B cell (primary cell): ENCODE data around the gene LDHAL6B. TPM values are rescaled to one million over a fixed set of nuclear protein-coding genes. Genes with fewer than 3 reads are reported as not detected.

Experiments used
- ATAC-seq: fragments of 200-7000 bp; cut with Tn5 transposase; one replicate; pipeline ENCODE4 v1.10.0; 2021; ENCODE audit warnings: low read depth, mild to moderate bottlenecking, moderate number of reproducible peaks, moderate library complexity
- CTCF ChIA-PET: fragments of 350-600 bp; sonication (Branson Sonifier 250); formaldehyde crosslinking; loops from one replicate; lab custom pipeline; 2021; ENCODE audit warnings: antibody characterized with exemption, inconsistent platforms; lab: Charles Lee
- POLR2A ChIA-PET: fragments of 350-600 bp; sonication (Branson Sonifier 250); formaldehyde crosslinking; loops from one replicate; lab custom pipeline; 2021; ENCODE audit warnings: antibody characterized with exemption; lab: Charles Lee
- DNase-seq: peaks from one replicate; pipeline ENCODE4 v3.0.0; 2013
- H2AFZ ChIP-seq: 2 replicates; pipeline ENCODE4 v1.6.1; 2012; ENCODE audit warnings: mild to moderate bottlenecking, low read depth, low read length; ENCODE audit not compliant: insufficient read depth, poor library complexity, severe bottlenecking
- H3K27ac ChIP-seq, 2 donors: 1 replicate in 1 of 2; 2 replicates in 1 of 2; pipeline ENCODE4 v1.5.1; 2012 to 2013; ENCODE audit warnings: low read length in 2 of 2, mild to moderate bottlenecking in 2 of 2, moderate library complexity in 1 of 2
- H3K27me3 ChIP-seq, 4 experiments: fragments of 200-600 bp in 1 of 4; sonication (generic) in 1 of 4; replicated peaks in 1 of 4; 1 replicate in 2 of 4; 2 replicates in 2 of 4; pipeline versions ENCODE4 v1.6.1 to v1.7.0; 2013 to 2016; ENCODE audit warnings: low read length in 3 of 4, mild to moderate bottlenecking in 2 of 4, mixed read lengths in 1 of 4, moderate library complexity in 1 of 4; ENCODE audit not compliant: insufficient read depth in 4 of 4, control insufficient read depth in 3 of 4; ENCODE audit errors: control extremely low read depth in 1 of 4
- H3K36me3 ChIP-seq, 2 experiments: replicated peaks in 1 of 2; 1 replicate in 1 of 2; 2 replicates in 1 of 2; pipeline versions ENCODE4 v1.6.1 to v1.7.1; 2013; ENCODE audit warnings: low read length in 1 of 2; ENCODE audit not compliant: insufficient read depth in 2 of 2, control insufficient read depth in 1 of 2; ENCODE audit errors: control extremely low read depth in 1 of 2, extremely low read depth in 1 of 2
- H3K4me1 ChIP-seq, 2 donors: fragments of 200-600 bp in 1 of 2; sonication (generic) in 1 of 2; 1 replicate in 1 of 2; 2 replicates in 1 of 2; pipeline versions ENCODE4 v1.5.1 to v1.6.1; 2013 to 2017; ENCODE audit warnings: low read length in 2 of 2; ENCODE audit not compliant: control insufficient read depth in 2 of 2, insufficient read depth in 2 of 2
- H3K4me2 ChIP-seq: replicated peaks from 2 replicates; pipeline ENCODE3; 2012; ENCODE audit warnings: mild to moderate bottlenecking, low read depth, low read length; ENCODE audit not compliant: poor library complexity, severe bottlenecking
- H3K4me3 ChIP-seq, 5 experiments: fragments of 200-600 bp in 1 of 5; sonication (generic) in 1 of 5; 1 replicate in 3 of 5; 2 replicates in 2 of 5; pipeline versions ENCODE4 v1.5.1 to v1.7.0; 2011 to 2016; ENCODE audit warnings: low read length in 4 of 5, mild to moderate bottlenecking in 4 of 5, low read depth in 2 of 5, control low read depth in 1 of 5, moderate library complexity in 1 of 5; ENCODE audit not compliant: insufficient read depth in 1 of 5; ENCODE audit errors: control extremely low read depth in 1 of 5, extremely low read depth in 1 of 5
- H3K79me2 ChIP-seq: fragments of 200-600 bp; sonication (generic); one replicate; pipeline ENCODE4 v1.6.0; 2016; ENCODE audit warnings: low read length; ENCODE audit not compliant: control insufficient read depth, insufficient read depth
- H3K9ac ChIP-seq: fragments of 200-600 bp; sonication (generic); 2 replicates; pipeline ENCODE4 v1.6.1; 2017; ENCODE audit warnings: mild to moderate bottlenecking, low read length, moderate library complexity
- H3K9me3 ChIP-seq, 3 donors: one replicate each; pipeline versions ENCODE4 v1.6.1 to v1.7.1; 2013; ENCODE audit warnings: low read length in 2 of 3; ENCODE audit not compliant: control insufficient read depth in 2 of 3, insufficient read depth in 1 of 3; ENCODE audit errors: control extremely low read depth in 1 of 3
- H4K20me1 ChIP-seq: 2 replicates; pipeline ENCODE4 v1.6.0; 2012; ENCODE audit warnings: mild to moderate bottlenecking, low read length; ENCODE audit not compliant: insufficient read depth, control insufficient read depth, poor library complexity, severe bottlenecking
- H3K27ac Mint-ChIP-seq: one replicate; pipeline ENCODE4 v1.8.0; 2021; ENCODE audit warnings: mixed read lengths
- H3K27me3 Mint-ChIP-seq: one replicate; pipeline ENCODE4 v1.8.0; 2021; ENCODE audit warnings: mixed read lengths
- H3K4me1 Mint-ChIP-seq: one replicate; pipeline ENCODE4 v1.8.0; 2021; ENCODE audit warnings: mixed read lengths
- H3K4me3 Mint-ChIP-seq: one replicate; pipeline ENCODE4 v1.8.0; 2021; ENCODE audit warnings: mixed read lengths
- H3K9me3 Mint-ChIP-seq: one replicate; pipeline ENCODE4 v1.8.0; 2022; ENCODE audit warnings: mixed read lengths; ENCODE audit not compliant: insufficient read depth
- CTCF ChIP-seq: fragments of 200-600 bp; IDR thresholded peaks from one replicate; pipeline ENCODE4 v1.8.0; 2022; ENCODE audit warnings: antibody characterized with exemption, mild to moderate bottlenecking
- EZH2 ChIP-seq: IDR thresholded peaks from 2 replicates; pipeline ENCODE4 v1.6.1; 2012; ENCODE audit warnings: borderline replicate concordance, low read depth, mild to moderate bottlenecking, moderate library complexity, low read length; ENCODE audit not compliant: insufficient read depth, poor library complexity, severe bottlenecking
- WGBS: methylation state at CpG from one replicate; pipeline ENCODE4 v1.1.5; 2013; ENCODE audit warnings: missing lambda C conversion rate; ENCODE audit not compliant: insufficient coverage; 5-methylcytosine and 5-hydroxymethylcytosine counted together
- intact Hi-C: fragments of 100-400 bp; cut with micrococcal nuclease; formaldehyde crosslinking; loops from one replicate; pipeline ENCODE4 v1.10.0; 2022
- polyA plus RNA-seq: library from polyadenylated mRNA; depleted of rRNA; stranded (reverse); fragments of >200 nt; gene quantifications from 2 replicates; pipeline ENCODE4 v1.2.3, GENCODE V29; 2012
- total RNA-seq, 2 donors: library from RNA; stranded (reverse); fragments of 120-200 nt in 1 of 2; gene quantifications; 1 replicate in 1 of 2; 2 replicates in 1 of 2; pipeline versions ENCODE4 v1.2.3 to v1.2.4, GENCODE V29; 2013 to 2022

Gene LDHAL6B
- total and polyA plus RNA-seq, 2 donors (not counting 1 experiment from before 2014, with no cell fraction given): not detected

GRCh38 chr15:59229015-59229414, 22.4 kb downstream of the LDHAL6B start:
- Mint-ChIP-seq H3K9me3 (no peaks in the 10 kb centered on the region), H3K4me3 (no peak overlapping the region), H3K27ac (no peak overlapping the region), H3K4me1 (peaks cover 2% of the 10 kb centered on the region), H3K27me3 (no peaks in the 10 kb centered on the region)
- no peaks in the 10 kb centered on the region for H3K9me3 ChIP-seq
- H2AFZ ChIP-seq: no peak overlapping the region
- H4K20me1 ChIP-seq: peaks cover 5% of the 10 kb centered on the region
- H3K4me3 ChIP-seq: no peak overlapping the region
- ATAC-seq: no peak
- intact Hi-C loops: no loop called here
- TF ChIP-seq CTCF (no peak), EZH2 (no peak)
- no peak overlapping the region for H3K4me2 ChIP-seq
- H3K36me3 ChIP-seq: peaks cover 0 to 29% of the 10 kb centered on the region in 2 experiments
- no peaks in the 10 kb centered on the region for H3K27me3 ChIP-seq
- no peak for DNase-seq
- H3K4me1 ChIP-seq: no peaks in the 10 kb centered on the region
- 92% methylated on average over 2 of the region's 4 CpGs for WGBS
- peaks cover 18% of the 10 kb centered on the region for H3K79me2 ChIP-seq
- POLR2A ChIA-PET: no interaction called here
- CTCF ChIA-PET: interaction anchor here (1.0 to 1.5 kb wide), 3 partner anchors 18 to 265 kb away, joined by 3 to 5 read pairs (median 3); no protein-coding TSS in a partner anchor
- no peak overlapping the region for H3K27ac ChIP-seq
- H3K9ac ChIP-seq: no peak overlapping the region

DNA sequence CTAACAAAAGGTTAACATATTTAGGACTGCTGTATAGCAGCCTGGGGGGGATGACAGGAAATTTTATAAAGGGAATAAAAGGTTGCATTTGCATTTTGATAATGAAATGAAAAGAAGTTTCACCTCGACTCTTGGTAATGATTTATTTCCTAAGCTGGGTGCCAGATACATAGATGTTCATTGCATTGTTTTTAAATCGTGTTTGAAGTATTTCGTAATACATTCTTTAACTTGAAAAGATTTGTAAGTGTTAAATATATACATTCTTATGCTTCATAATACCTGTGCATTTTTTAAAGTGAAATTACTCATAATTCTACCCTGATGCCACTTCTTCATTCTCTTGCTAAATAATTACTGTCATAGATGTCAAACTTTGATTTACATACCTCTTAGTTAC, 22.8 kb downstream of the LDHAL6B start:
- Histone ChIP-seq H3K27ac (no peak overlapping the region), H4K20me1 (peaks cover 5% of the 10 kb centered on the region), H2AFZ (no peak overlapping the region), H3K4me2 (no peak overlapping the region), H3K9me3 (no peaks in the 10 kb centered on the region), H3K36me3 (peaks cover 0 to 25% of the 10 kb centered on the region in 2 experiments), H3K4me3 (no peak overlapping the region), H3K27me3 (no peaks in the 10 kb centered on the region), H3K9ac (no peak overlapping the region), H3K79me2 (peaks cover 23% of the 10 kb centered on the region), H3K4me1 (no peaks in the 10 kb centered on the region)
- H3K9me3 Mint-ChIP-seq: no peaks in the 10 kb centered on the region
- POLR2A ChIA-PET: no interaction called here
- H3K27me3 Mint-ChIP-seq: no peaks in the 10 kb centered on the region
- TF ChIP-seq EZH2 (no peak), CTCF (no peak)
- CTCF ChIA-PET: interaction anchor here (1.1 to 1.5 kb wide), 2 partner anchors 184 to 264 kb away, joined by 3 to 5 read pairs; no protein-coding TSS in a partner anchor
- DNase-seq: no peak
- WGBS: no CpG with 5 or more reads among the region's 3 CpGs
- ATAC-seq: no peak
- intact Hi-C loops: no loop called here
- H3K4me3 Mint-ChIP-seq: no peak overlapping the region
- H3K4me1 Mint-ChIP-seq: peaks cover 2% of the 10 kb centered on the region
- H3K27ac Mint-ChIP-seq: no peak overlapping the region
